HepG2 (cell line): ENCODE measurements around the gene NRG3.

Experiments
- CHD2 ChIP-seq: IDR thresholded peaks from 2 replicates; pipeline ENCODE4 v1.6.1; 2011; ENCODE audit warnings: low read depth, low read length, improper control_type of control experiment
- POLR2AphosphoS5 ChIP-seq: IDR thresholded peaks from 2 replicates; pipeline ENCODE4 v1.6.1; 2012; ENCODE audit warnings: low read depth, low read length
- SMC3 ChIP-seq: IDR thresholded peaks from 2 replicates; pipeline ENCODE4 v1.6.1; 2011; ENCODE audit warnings: low read length, improper control_type of control experiment
- SP1 ChIP-seq, 2 experiments: fragments of 450-650 bp in 1 of 2; sonication (generic) in 1 of 2; formaldehyde crosslinking in 1 of 2; IDR thresholded peaks; 2 replicates each; pipeline versions ENCODE4 v1.4.0 to v1.6.1; 2016 to 2020; ENCODE audit warnings: missing genetic modification reagents in 1 of 2
- ZNF335 ChIP-seq: sonication (generic); formaldehyde crosslinking; IDR thresholded peaks from 2 replicates; pipeline ENCODE4 v1.4.0; 2020; ENCODE audit warnings: missing genetic modification reagents
- ZSCAN9 ChIP-seq: IDR thresholded peaks from 2 replicates; pipeline ENCODE4 v1.6.1; 2016; ENCODE audit warnings: borderline replicate concordance
- TF ChIP-seq, protein P1 (sequence below), 2 experiments: IDR thresholded peaks; 2 replicates each; pipeline ENCODE4 v1.6.1; 2011 to 2012; ENCODE audit warnings: low read length in 2 of 2, borderline replicate concordance in 1 of 2, low read depth in 1 of 2, mild to moderate bottlenecking in 1 of 2, moderate library complexity in 1 of 2
- TF ChIP-seq, protein P2 (sequence below): sonication (generic); formaldehyde crosslinking; IDR thresholded peaks from 2 replicates; pipeline ENCODE4 v1.5.0; 2020; ENCODE audit warnings: mild to moderate bottlenecking, missing genetic modification reagents, moderate library complexity

DNA sequence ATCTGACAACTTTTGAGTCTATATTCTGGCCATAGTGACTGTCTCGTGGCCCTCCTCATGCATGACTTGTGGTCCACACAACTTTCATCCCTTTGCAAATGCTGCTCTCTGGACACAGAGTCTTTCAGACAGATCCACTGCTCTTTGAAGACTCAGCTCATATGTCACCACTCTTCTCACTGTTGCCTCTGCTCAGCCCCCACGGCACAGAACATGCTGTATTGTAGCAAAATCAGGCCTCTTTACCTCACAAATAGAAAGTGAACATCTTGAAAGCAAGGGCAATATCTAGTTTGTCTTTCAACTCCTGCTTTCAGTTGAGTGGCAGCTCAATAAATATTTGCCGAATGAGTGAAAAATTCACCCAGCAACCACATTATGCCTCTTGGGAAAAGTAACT lies 443.5 kb downstream of the NRG3 start:
- TF ChIP-seq CHD2 = no peak
- no peak for TF ChIP-seq POLR2AphosphoS5
- TF ChIP-seq ZSCAN9 (CRISPR knock-in tag) = no peak
- no peak for TF ChIP-seq SMC3
- TF ChIP-seq ZNF335 = no peak
- no peak for TF ChIP-seq SP1 (IDR thresholded peaks at IDR 0.05)
- TF ChIP-seq SP1 (CRISPR knock-in tag; IDR thresholded peaks at IDR 0.05) = no peak
- TF ChIP-seq, protein P1, sequence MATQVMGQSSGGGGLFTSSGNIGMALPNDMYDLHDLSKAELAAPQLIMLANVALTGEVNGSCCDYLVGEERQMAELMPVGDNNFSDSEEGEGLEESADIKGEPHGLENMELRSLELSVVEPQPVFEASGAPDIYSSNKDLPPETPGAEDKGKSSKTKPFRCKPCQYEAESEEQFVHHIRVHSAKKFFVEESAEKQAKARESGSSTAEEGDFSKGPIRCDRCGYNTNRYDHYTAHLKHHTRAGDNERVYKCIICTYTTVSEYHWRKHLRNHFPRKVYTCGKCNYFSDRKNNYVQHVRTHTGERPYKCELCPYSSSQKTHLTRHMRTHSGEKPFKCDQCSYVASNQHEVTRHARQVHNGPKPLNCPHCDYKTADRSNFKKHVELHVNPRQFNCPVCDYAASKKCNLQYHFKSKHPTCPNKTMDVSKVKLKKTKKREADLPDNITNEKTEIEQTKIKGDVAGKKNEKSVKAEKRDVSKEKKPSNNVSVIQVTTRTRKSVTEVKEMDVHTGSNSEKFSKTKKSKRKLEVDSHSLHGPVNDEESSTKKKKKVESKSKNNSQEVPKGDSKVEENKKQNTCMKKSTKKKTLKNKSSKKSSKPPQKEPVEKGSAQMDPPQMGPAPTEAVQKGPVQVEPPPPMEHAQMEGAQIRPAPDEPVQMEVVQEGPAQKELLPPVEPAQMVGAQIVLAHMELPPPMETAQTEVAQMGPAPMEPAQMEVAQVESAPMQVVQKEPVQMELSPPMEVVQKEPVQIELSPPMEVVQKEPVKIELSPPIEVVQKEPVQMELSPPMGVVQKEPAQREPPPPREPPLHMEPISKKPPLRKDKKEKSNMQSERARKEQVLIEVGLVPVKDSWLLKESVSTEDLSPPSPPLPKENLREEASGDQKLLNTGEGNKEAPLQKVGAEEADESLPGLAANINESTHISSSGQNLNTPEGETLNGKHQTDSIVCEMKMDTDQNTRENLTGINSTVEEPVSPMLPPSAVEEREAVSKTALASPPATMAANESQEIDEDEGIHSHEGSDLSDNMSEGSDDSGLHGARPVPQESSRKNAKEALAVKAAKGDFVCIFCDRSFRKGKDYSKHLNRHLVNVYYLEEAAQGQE (IDR thresholded peaks at IDR 0.05; ENCODE audit: borderline replicate concordance in 1 of 2, low read depth in 1 of 2, low read length in 2 of 2) = no peak
- TF ChIP-seq, protein P2, sequence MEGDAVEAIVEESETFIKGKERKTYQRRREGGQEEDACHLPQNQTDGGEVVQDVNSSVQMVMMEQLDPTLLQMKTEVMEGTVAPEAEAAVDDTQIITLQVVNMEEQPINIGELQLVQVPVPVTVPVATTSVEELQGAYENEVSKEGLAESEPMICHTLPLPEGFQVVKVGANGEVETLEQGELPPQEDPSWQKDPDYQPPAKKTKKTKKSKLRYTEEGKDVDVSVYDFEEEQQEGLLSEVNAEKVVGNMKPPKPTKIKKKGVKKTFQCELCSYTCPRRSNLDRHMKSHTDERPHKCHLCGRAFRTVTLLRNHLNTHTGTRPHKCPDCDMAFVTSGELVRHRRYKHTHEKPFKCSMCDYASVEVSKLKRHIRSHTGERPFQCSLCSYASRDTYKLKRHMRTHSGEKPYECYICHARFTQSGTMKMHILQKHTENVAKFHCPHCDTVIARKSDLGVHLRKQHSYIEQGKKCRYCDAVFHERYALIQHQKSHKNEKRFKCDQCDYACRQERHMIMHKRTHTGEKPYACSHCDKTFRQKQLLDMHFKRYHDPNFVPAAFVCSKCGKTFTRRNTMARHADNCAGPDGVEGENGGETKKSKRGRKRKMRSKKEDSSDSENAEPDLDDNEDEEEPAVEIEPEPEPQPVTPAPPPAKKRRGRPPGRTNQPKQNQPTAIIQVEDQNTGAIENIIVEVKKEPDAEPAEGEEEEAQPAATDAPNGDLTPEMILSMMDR (CRISPR knock-in tag) = no peak
